Measurements from ENCODE around the gene DPP4. TPM values are rescaled to one million over a fixed set of nuclear protein-coding genes. Genes with fewer than 3 reads are reported as not detected.

DPP4 gene
- total and polyA plus RNA-seq, 4 donors = 1.2 to 15.7 (median 5.8) TPM

DNA sequence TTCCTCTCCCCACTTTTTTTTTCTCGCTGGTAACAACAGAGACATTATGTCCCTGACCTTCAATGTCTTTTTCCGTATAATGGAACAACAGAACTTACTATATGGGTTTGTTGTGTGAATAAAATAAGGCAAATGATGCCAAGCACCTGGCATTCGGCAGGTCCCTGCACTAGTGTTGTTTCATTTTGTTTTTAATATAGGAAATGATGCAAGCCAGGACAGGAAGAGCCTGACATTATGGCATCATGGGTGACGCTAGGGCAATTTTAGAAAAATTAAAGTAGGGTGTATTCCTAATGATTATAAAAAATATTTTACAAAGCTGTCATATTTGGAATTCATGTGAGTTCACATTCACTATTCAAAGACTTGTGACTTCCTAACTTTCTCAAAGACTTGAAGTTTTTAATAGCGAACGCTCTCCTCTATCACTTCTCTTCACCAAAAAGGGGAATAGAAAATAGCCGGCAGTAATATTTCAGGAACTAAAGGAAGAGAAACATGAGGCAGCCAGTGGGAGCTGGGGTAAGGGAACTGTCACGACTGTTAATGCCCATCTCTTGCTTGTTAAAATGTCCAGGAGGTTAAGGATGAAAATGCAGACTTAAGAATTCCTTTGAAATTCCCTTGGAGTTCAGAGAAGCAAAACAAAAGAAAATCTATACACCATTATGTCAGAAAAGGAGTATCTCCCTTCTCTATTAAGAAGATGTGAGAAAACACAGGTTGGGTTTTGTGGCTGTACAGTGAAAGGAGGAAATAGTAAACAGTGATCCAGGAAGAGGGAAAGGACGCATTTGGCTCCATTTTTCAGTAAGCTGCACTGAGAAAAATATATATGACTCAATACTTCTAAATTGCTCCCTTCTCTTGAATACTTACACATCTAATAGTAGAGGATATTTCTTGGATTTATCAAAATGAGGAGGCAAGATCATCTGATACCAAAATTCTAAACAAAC lies 60.2 kb downstream of the DPP4 start:
- no peak for DNase-seq (ENCODE audit: low read depth in 4 of 6, low spot score in 6 of 6)
- WGBS (ENCODE audit: insufficient coverage) = 60% methylated on average over 2 of the region's 9 CpGs
- Histone ChIP-seq H3K27ac (ENCODE audit: low read depth, low read length) (no peak overlapping the region), H3K9me3 (ENCODE audit: control insufficient read depth, insufficient read depth, low read length) (no peaks in the 10 kb centered on the region), H3K4me1 (ENCODE audit: control insufficient read depth, insufficient read depth, low read length) (no peaks in the 10 kb centered on the region), H3K27me3 (ENCODE audit: control insufficient read depth, insufficient read depth, low read length) (peaks cover 2% of the 10 kb centered on the region), H3K36me3 (ENCODE audit: control insufficient read depth, insufficient read depth, low read length) (no peaks in the 10 kb centered on the region), H3K4me3 (ENCODE audit: low read depth, low read length) (no peak overlapping the region)

DNA sequence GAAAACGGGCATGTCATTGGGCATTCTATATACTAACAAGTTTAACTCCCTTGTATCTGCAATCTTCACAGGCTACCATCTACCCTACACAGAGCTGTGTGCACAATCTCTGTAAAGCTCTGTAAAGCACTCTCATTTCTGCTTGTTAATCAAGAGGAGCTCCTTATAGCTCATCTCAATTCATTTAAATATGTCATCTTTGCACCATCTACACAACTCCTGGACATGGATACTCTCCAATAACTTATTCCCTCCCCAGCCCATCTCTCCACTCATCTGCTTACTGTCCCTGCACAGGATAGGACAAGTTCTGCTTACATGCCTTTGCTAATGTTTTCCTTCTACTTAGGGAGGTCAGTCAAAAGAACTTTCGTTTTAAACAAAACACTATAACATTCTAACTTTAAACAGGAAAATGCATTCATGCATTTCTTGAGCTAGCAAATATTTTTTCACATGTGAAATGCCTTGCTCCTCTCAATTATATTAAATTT lies 61.4 kb downstream of the DPP4 start:
- H3K27ac ChIP-seq (ENCODE audit: low read depth, low read length) = no peak overlapping the region
- H3K4me3 ChIP-seq (ENCODE audit: low read depth, low read length) = no peak overlapping the region

DNA sequence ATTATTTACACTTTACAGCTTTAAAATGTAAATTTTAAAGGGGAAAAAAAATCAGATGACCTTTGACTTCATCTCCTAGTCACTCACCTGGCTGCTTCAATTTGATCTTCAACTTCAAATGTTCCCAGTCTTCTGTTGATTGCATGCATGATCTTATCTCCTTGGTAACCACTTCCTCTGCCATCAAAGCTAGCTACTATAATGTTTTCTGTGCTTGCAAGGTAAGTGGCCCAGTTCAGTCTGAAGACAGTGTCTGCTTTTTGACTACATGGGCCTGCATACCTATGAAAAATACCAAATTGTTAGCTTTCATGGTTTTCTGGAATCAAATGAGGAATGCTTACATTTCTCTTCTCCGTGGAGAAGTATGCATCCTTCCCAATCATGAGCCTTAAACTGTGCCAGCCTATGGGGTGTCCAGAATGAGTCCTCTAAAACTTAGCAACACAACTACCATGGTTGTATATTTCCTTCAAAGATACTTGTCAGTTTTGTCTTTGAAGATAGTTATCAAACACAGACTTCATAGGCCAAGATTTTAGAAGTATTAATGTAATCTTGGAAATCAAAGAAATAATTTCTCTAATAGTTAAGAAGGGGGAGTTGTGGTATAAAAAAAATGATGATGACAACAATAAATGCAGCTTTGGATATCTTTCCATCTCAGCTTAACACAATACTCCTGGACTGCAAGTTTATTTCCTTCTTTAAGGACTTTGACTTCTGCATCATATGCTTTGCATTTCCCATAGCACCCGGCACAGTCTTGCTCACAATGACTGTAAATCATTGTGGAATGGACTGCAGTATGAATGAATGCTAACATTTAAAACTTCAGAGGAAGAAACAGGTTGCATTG lies 62.1 kb downstream of the DPP4 start:
- H3K27ac ChIP-seq (ENCODE audit: low read depth, low read length) = no peak overlapping the region
- H3K4me3 ChIP-seq (ENCODE audit: low read depth, low read length) = no peak overlapping the region
- no peak for DNase-seq (ENCODE audit: low read depth in 4 of 6, low spot score in 6 of 6)
- H3K27me3 ChIP-seq (ENCODE audit: control insufficient read depth, insufficient read depth, low read length) = no peaks in the 10 kb centered on the region
- H3K4me1 ChIP-seq (ENCODE audit: control insufficient read depth, insufficient read depth, low read length) = no peaks in the 10 kb centered on the region
- no CpG with 5 or more reads among the region's 2 CpGs for WGBS (ENCODE audit: insufficient coverage)
- no peaks in the 10 kb centered on the region for H3K9me3 ChIP-seq (ENCODE audit: control insufficient read depth, insufficient read depth, low read length)
- no peaks in the 10 kb centered on the region for H3K36me3 ChIP-seq (ENCODE audit: control insufficient read depth, insufficient read depth, low read length)

More for the DNA sequence above, 61.4 kb downstream of the DPP4 start:
- Histone ChIP-seq H3K36me3 (ENCODE audit: control insufficient read depth, insufficient read depth, low read length) (no peaks in the 10 kb centered on the region), H3K4me1 (ENCODE audit: control insufficient read depth, insufficient read depth, low read length) (no peaks in the 10 kb centered on the region), H3K9me3 (ENCODE audit: control insufficient read depth, insufficient read depth, low read length) (no peaks in the 10 kb centered on the region), H3K27me3 (ENCODE audit: control insufficient read depth, insufficient read depth, low read length) (peaks cover 2% of the 10 kb centered on the region)
- WGBS (ENCODE audit: insufficient coverage) = 56% methylated on average over 1 of the region's 2 CpGs
- DNase-seq (ENCODE audit: low read depth in 4 of 6, low spot score in 6 of 6) = no peak

DNA sequence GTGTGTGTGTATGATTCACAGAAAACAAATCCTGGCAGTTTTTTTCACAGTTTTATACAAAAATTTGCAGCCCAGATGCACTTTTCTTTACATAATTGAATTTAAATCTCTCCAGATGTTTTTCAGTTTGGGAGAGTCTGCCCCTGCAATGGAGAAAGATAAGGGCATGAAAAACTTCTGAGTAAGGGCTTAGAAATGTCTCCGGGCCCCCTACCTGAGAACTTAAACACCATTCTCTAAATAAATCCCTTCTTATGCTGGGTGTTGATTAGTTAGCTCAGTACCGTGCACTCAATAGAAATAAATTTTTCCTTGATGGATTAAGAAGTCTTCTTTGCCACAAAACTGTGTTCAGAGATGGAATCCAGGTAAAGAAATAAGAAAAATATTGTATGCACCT lies 64.5 kb downstream of the DPP4 start:
- no peak overlapping the region for H3K27ac ChIP-seq (ENCODE audit: low read depth, low read length)
- no peak for DNase-seq (ENCODE audit: low read depth in 4 of 6, low spot score in 6 of 6)
- H3K4me1 ChIP-seq (ENCODE audit: control insufficient read depth, insufficient read depth, low read length) = no peaks in the 10 kb centered on the region
- no peaks in the 10 kb centered on the region for H3K9me3 ChIP-seq (ENCODE audit: control insufficient read depth, insufficient read depth, low read length)
- no CpG with 5 or more reads among the region's 2 CpGs for WGBS (ENCODE audit: insufficient coverage)
- no peak overlapping the region for H3K4me3 ChIP-seq (ENCODE audit: low read depth, low read length)
- H3K36me3 ChIP-seq (ENCODE audit: control insufficient read depth, insufficient read depth, low read length) = no peaks in the 10 kb centered on the region
- H3K27me3 ChIP-seq (ENCODE audit: control insufficient read depth, insufficient read depth, low read length) = no peaks in the 10 kb centered on the region

DNA sequence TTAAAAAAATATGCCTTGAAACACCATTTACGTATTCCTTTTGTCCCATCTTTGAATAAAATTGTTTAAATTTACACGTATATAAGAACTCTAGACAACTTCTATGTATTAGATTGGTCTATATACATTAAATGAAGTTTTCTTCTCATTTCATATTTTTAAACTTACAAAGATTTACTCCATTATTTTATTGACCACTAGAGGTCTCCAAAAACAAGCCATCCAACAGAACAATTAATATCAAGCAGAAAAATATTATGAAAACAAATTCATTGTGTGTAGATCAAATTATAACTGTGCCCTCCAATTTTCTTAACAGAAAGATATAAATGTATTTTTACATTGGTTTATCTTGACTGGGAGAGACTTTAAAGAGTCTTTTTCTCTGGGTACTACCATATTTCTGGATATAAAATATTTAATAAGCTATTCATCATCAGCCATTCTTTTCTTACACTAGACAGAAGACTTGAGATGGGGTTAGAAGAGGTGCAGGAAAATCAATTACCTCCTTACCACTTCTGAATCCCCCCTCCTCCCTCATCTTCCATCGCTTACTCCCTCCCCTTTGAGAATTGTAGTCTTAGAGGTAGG lies 66.5 kb downstream of the DPP4 start:
- Histone ChIP-seq H3K4me3 (ENCODE audit: low read depth, low read length) (no peak overlapping the region), H3K4me1 (ENCODE audit: control insufficient read depth, insufficient read depth, low read length) (no peaks in the 10 kb centered on the region), H3K27ac (ENCODE audit: low read depth, low read length) (no peak overlapping the region), H3K9me3 (ENCODE audit: control insufficient read depth, insufficient read depth, low read length) (no peaks in the 10 kb centered on the region), H3K27me3 (ENCODE audit: control insufficient read depth, insufficient read depth, low read length) (no peaks in the 10 kb centered on the region), H3K36me3 (ENCODE audit: control insufficient read depth, insufficient read depth, low read length) (no peaks in the 10 kb centered on the region)
- no CpG with 5 or more reads among the region's 3 CpGs for WGBS (ENCODE audit: insufficient coverage)
- no peak for DNase-seq (ENCODE audit: low read depth in 4 of 6, low spot score in 6 of 6)

DNA sequence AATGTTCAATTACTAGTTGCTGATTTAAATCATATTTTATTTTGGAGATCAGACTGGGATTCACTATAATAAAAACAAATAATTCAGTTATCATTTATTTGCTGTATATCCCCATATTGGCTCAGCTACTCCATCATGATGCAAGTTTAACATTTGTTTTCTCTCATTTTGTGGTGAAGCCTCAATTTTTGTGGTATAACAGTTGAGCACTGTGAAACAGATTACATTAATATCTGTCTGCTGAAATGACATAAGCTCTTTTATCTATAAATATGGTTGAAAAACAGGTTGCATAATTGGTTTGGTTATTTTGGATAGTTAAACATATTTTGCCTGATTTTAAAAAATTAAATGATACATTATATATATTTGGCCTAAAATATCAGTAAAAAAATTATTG lies 67.7 kb downstream of the DPP4 start:
- H3K4me3 ChIP-seq (ENCODE audit: low read depth, low read length) = no peak overlapping the region

DNA sequence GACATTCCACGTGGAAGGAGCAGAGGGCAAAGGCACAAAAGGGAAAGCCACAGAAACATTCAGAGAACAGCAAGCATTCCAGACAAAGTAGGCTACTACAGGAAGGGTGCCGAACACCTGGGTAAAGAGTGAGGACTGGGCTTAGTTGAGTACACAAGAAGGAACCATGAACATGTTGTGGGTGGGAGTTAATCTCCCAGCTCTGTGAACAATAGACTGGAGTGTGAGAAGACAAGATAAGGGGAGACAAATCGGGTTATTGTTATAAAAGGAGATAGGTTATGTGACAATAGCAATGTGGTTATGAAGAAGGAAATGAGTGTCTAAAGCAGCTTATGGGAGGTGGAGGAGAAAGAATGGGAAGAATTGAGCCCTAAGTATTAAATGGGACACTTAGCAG lies 70.0 kb downstream of the DPP4 start:
- 96% methylated on average over 2 of the region's 3 CpGs for WGBS (ENCODE audit: insufficient coverage)

More for the DNA sequence above, 67.7 kb downstream of the DPP4 start:
- no peak for DNase-seq (ENCODE audit: low read depth in 4 of 6, low spot score in 6 of 6)
- no peaks in the 10 kb centered on the region for H3K27me3 ChIP-seq (ENCODE audit: control insufficient read depth, insufficient read depth, low read length)
- H3K27ac ChIP-seq (ENCODE audit: low read depth, low read length) = no peak overlapping the region
- H3K9me3 ChIP-seq (ENCODE audit: control insufficient read depth, insufficient read depth, low read length) = no peaks in the 10 kb centered on the region
- H3K4me1 ChIP-seq (ENCODE audit: control insufficient read depth, insufficient read depth, low read length) = no peaks in the 10 kb centered on the region
- no peaks in the 10 kb centered on the region for H3K36me3 ChIP-seq (ENCODE audit: control insufficient read depth, insufficient read depth, low read length)

DNA sequence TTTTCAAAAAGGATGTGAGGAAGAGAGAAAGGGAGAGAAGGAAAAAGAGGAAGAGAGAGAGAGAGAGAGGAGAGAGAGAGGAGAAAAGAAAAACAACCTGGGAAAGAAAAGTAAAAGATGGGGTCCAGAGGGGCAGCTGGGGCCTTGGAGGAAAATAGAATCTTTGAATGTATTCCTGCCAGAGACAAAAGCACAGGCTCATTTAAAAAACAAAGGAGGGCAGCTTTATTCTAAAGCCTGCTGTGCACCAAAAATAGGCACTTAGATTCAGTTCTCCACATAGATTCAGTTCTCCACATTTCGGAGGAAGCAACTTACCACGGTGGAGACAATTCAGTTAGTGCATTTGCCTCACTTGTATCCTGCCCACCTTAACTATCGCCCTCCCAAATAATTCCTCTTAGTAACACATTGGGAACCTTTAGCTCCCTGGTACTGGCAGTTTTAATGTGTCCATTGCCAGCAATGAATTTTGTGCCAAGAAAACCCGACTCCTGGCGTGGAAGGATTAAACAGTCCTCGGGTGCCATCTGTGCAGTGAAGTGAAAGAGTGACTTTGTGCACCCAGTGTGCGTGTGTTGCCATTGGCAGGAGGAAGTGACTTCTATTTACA lies 71.3 kb downstream of the DPP4 start:
- Histone ChIP-seq H3K27me3 (ENCODE audit: control insufficient read depth, insufficient read depth, low read length) (no peaks in the 10 kb centered on the region), H3K4me1 (ENCODE audit: control insufficient read depth, insufficient read depth, low read length) (no peaks in the 10 kb centered on the region), H3K9me3 (ENCODE audit: control insufficient read depth, insufficient read depth, low read length) (no peaks in the 10 kb centered on the region), H3K27ac (ENCODE audit: low read depth, low read length) (no peak overlapping the region), H3K4me3 (ENCODE audit: low read depth, low read length) (no peak overlapping the region), H3K36me3 (ENCODE audit: control insufficient read depth, insufficient read depth, low read length) (no peaks in the 10 kb centered on the region)
- 15% methylated on average over 3 of the region's 7 CpGs for WGBS (ENCODE audit: insufficient coverage)
- peak in 2 of 6 donors; percentile 70 to 92 for DNase-seq (ENCODE audit: low read depth in 4 of 6, low spot score in 6 of 6)

More for the DNA sequence above, 70.0 kb downstream of the DPP4 start:
- Histone ChIP-seq H3K27ac (ENCODE audit: low read depth, low read length) (no peak overlapping the region), H3K27me3 (ENCODE audit: control insufficient read depth, insufficient read depth, low read length) (no peaks in the 10 kb centered on the region), H3K4me3 (ENCODE audit: low read depth, low read length) (no peak overlapping the region), H3K4me1 (ENCODE audit: control insufficient read depth, insufficient read depth, low read length) (no peaks in the 10 kb centered on the region), H3K36me3 (ENCODE audit: control insufficient read depth, insufficient read depth, low read length) (no peaks in the 10 kb centered on the region), H3K9me3 (ENCODE audit: control insufficient read depth, insufficient read depth, low read length) (no peaks in the 10 kb centered on the region)
- no peak for DNase-seq (ENCODE audit: low read depth in 4 of 6, low spot score in 6 of 6)

DNA sequence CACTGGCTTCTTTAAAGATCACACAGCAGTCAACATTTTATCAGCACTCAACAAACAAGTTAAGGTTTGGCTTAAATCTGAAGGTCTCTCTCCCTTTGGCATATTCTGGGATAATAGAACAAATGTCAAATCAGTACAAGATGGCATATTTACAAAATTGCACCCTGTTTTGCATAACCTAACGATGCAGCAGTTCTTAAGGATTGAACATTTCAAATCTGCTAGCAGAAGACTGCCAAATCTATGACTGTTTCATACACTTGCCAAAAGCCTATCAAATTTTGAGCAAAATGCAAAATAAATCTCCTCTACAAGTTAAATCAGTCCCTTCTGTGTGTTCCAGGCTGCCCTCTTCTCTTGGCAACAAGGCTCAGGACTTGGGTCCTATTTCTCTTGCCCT lies 73.6 kb downstream of the DPP4 start:
- Histone ChIP-seq H3K4me3 (ENCODE audit: low read depth, low read length) (no peak overlapping the region), H3K36me3 (ENCODE audit: control insufficient read depth, insufficient read depth, low read length) (no peaks in the 10 kb centered on the region), H3K4me1 (ENCODE audit: control insufficient read depth, insufficient read depth, low read length) (peaks cover 1% of the 10 kb centered on the region), H3K9me3 (ENCODE audit: control insufficient read depth, insufficient read depth, low read length) (no peaks in the 10 kb centered on the region), H3K27me3 (ENCODE audit: control insufficient read depth, insufficient read depth, low read length) (no peaks in the 10 kb centered on the region), H3K27ac (ENCODE audit: low read depth, low read length) (no peak overlapping the region)
- peak in 1 of 6 donors; percentile 91 for DNase-seq (ENCODE audit: low read depth in 4 of 6, low spot score in 6 of 6)
- WGBS (ENCODE audit: insufficient coverage) = 67% methylated on average over 1 of the region's 1 CpG
